ENCODE data around the gene DHH. TPM values are rescaled to one million over a fixed set of nuclear protein-coding genes. Genes with fewer than 3 reads are reported as not detected.

The DHH gene
- total and polyA plus RNA-seq, 2 donors (not counting 3 experiments of a cell fraction or from before 2014, with no cell fraction given): 2.9 to 3.3 TPM

DNA sequence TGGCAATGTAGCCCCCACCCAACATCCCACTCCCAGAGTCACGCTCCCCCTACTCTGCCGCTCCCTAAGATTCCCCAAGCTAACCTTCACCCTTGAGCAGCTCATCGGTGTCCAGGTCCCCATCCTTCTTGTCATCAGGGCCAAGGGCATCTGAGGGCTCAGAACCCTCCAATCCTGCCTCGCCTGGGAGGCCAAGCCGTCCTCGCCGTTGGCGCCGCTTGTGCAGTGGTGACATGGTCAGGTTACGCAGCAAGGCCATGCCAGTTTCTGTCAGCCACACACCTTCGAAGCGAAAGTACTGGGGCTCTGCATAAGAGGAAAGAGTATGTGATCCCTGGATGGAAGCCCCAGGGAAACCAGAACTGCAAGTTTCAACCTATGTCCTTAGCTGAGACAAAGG is 49.9 kb downstream of the DHH start:
- ChIA-PET POLR2A (no interaction called here), CTCF (interaction anchor here (1.5 to 2.0 kb wide), 5 partner anchors 10 to 48 kb away, joined by 7 to 12 read pairs (median 8); no protein-coding TSS in a partner anchor)
- no peak overlapping the region for H3K4me3 ChIP-seq (replicated peaks in 1 of 3; ENCODE audit: insufficient read depth in 1 of 3, low read depth in 1 of 3, low read length in 3 of 3)
- no peak for FAIRE-seq
- H2AFZ ChIP-seq (ENCODE audit: low read depth, low read length): no peak overlapping the region
- dilution Hi-C loops (cut with MboI; ENCODE audit: extremely low pct_ligation_motif_present, low sequenced_read_pairs): no loop called here
- intact Hi-C loops (cut with micrococcal nuclease): no loop called here
- BruUV-seq (replicated peaks): no TSS peak
- no peak overlapping the region for H3K9ac ChIP-seq (replicated peaks; ENCODE audit: extremely low read depth, insufficient read depth, low read length)
- no peaks in the 10 kb centered on the region for H4K20me1 ChIP-seq (replicated peaks; ENCODE audit: control insufficient read depth, extremely low read depth, insufficient read depth, low read length)
- no peak overlapping the region for H3K27ac ChIP-seq (ENCODE audit: insufficient read depth, low read depth, low read length)
- H3K27me3 ChIP-seq (ENCODE audit: control insufficient read depth in 2 of 2, insufficient read depth in 2 of 2, low read length in 2 of 2): no peaks in the 10 kb centered on the region
- DNase-seq (ENCODE audit: low read depth, low spot score): no peak
- H3K79me2 ChIP-seq (ENCODE audit: control insufficient read depth, insufficient read depth, low read length): peaks cover 4% of the 10 kb centered on the region
- TF ChIP-seq JUN (IDR thresholded peaks at IDR 0.05; ENCODE audit: borderline replicate concordance, insufficient read depth, insufficient read length, low read depth): no peak
- TF ChIP-seq MYC (IDR thresholded peaks at IDR 0.05; ENCODE audit: low read depth, low read length): no peak
- TF ChIP-seq POLR2A (IDR thresholded peaks at IDR 0.05; ENCODE audit: low read depth, low read length): no peak
- no peak for TF ChIP-seq POLR2AphosphoS5 (IDR thresholded peaks at IDR 0.05; ENCODE audit: insufficient read depth, low read depth, low read length)
- TF ChIP-seq GATA2 (IDR thresholded peaks at IDR 0.05; ENCODE audit: insufficient read depth, insufficient read length, low read depth, low read length): no peak
- TF ChIP-seq, protein P1, sequence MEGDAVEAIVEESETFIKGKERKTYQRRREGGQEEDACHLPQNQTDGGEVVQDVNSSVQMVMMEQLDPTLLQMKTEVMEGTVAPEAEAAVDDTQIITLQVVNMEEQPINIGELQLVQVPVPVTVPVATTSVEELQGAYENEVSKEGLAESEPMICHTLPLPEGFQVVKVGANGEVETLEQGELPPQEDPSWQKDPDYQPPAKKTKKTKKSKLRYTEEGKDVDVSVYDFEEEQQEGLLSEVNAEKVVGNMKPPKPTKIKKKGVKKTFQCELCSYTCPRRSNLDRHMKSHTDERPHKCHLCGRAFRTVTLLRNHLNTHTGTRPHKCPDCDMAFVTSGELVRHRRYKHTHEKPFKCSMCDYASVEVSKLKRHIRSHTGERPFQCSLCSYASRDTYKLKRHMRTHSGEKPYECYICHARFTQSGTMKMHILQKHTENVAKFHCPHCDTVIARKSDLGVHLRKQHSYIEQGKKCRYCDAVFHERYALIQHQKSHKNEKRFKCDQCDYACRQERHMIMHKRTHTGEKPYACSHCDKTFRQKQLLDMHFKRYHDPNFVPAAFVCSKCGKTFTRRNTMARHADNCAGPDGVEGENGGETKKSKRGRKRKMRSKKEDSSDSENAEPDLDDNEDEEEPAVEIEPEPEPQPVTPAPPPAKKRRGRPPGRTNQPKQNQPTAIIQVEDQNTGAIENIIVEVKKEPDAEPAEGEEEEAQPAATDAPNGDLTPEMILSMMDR (IDR thresholded peaks at IDR 0.05; ENCODE audit: extremely low read depth in 1 of 2, insufficient read depth in 1 of 2, low read depth in 1 of 2, low read length in 2 of 2): no peak
- TF ChIP-seq, protein P2, sequence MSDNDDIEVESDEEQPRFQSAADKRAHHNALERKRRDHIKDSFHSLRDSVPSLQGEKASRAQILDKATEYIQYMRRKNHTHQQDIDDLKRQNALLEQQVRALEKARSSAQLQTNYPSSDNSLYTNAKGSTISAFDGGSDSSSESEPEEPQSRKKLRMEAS (IDR thresholded peaks at IDR 0.05; ENCODE audit: insufficient read depth, insufficient read length): no peak
- no peak for TF ChIP-seq FOS (IDR thresholded peaks at IDR 0.05; ENCODE audit: borderline replicate concordance, insufficient read depth, low read length)
- TF ChIP-seq EZH2 (IDR thresholded peaks at IDR 0.05; ENCODE audit: borderline replicate concordance, low read depth, low read length, severe bottlenecking): no peak
- H3K9me1 ChIP-seq (replicated peaks; ENCODE audit: control insufficient read depth, extremely low read depth, insufficient read depth, low read length): no peaks in the 10 kb centered on the region
- peaks cover under 1% of the 10 kb centered on the region for H3K4me1 ChIP-seq (ENCODE audit: control insufficient read depth, extremely low read depth, insufficient read depth, low read length)
- H3K36me3 ChIP-seq (ENCODE audit: control insufficient read depth in 2 of 2, extremely low read depth in 1 of 2, insufficient read depth in 2 of 2, low read length in 2 of 2): peaks cover 47 to 84% of the 10 kb centered on the region in 2 experiments
- no peaks in the 10 kb centered on the region for H3K9me3 ChIP-seq (replicated peaks; ENCODE audit: control insufficient read depth, insufficient read depth, low read length)
- H3K4me2 ChIP-seq (ENCODE audit: insufficient read depth, low read length): no peak overlapping the region

Data from endothelial cell of umbilical vein (primary cell).